H1 (cell line): ENCODE results near the gene KLRF1. TPM values are rescaled to one million over a fixed set of nuclear protein-coding genes. Genes with fewer than 3 reads are reported as not detected.
"Not testable (repeated sequence)": the region's sequence is repeated elsewhere in the genome, so short reads cannot be mapped to it uniquely, and the experiment has no call there.

Experiments used
- CTCF ChIA-PET: fragments of 300-600 bp; sonication (Branson Sonifier 250); formaldehyde crosslinking; loops from one replicate; lab custom pipeline; 2021; ENCODE audit not compliant: partially characterized antibody; lab: Charles Lee
- POLR2A ChIA-PET: fragments of 300-600 bp; sonication (Branson Sonifier 250); formaldehyde crosslinking; loops from one replicate; lab custom pipeline; 2021; ENCODE audit warnings: inconsistent platforms; ENCODE audit not compliant: partially characterized antibody; lab: Charles Lee
- DNase-seq, 2 experiments: peaks; one replicate each; pipeline versions ENCODE4 v3.0.0 to v3.0.0-alpha.2; 2010 to 2022; ENCODE audit warnings: low spot score in 2 of 2, low read depth in 1 of 2, mixed read lengths in 1 of 2
- FAIRE-seq: peaks from 2 replicates; lab custom pipeline; 2011; peaks lifted over from hg19 to GRCh38; lab: Jason Lieb, UNC
- H2AFZ ChIP-seq: 2 replicates; pipeline ENCODE4 v1.8.1; 2012; ENCODE audit warnings: low read length, inconsistent platforms
- H2AK5ac ChIP-seq: 2 replicates; pipeline ENCODE4 v1.6.1; 2013; ENCODE audit warnings: low read depth, low read length
- H2BK120ac ChIP-seq: replicated peaks from 2 replicates; pipeline ENCODE3; 2013; ENCODE audit warnings: low read depth, low read length, inconsistent platforms
- H2BK12ac ChIP-seq: 2 replicates; pipeline ENCODE4 v1.6.1; 2013; ENCODE audit warnings: low read depth, low read length
- H2BK15ac ChIP-seq: 2 replicates; pipeline ENCODE4 v1.6.1; 2013; ENCODE audit warnings: low read length
- H2BK20ac ChIP-seq: 2 replicates; pipeline ENCODE4 v1.6.1; 2013; ENCODE audit warnings: low read length
- H2BK5ac ChIP-seq: 2 replicates; pipeline ENCODE4 v1.6.1; 2013; ENCODE audit warnings: low read depth, low read length
- H3K14ac ChIP-seq: 2 replicates; pipeline ENCODE4 v1.6.1; 2013; ENCODE audit warnings: inconsistent platforms; ENCODE audit not compliant: insufficient read length
- H3K18ac ChIP-seq: 2 replicates; pipeline ENCODE4 v1.6.1; 2013; ENCODE audit warnings: low read length; ENCODE audit errors: extremely low read depth
- H3K23ac ChIP-seq: 2 replicates; pipeline ENCODE4 v1.6.1; 2013; ENCODE audit warnings: inconsistent platforms; ENCODE audit not compliant: insufficient read length
- H3K23me2 ChIP-seq: 2 replicates; pipeline ENCODE4 v1.6.1; 2013; ENCODE audit warnings: low read depth, low read length
- H3K27ac ChIP-seq: 2 replicates; pipeline ENCODE4 v1.6.1; 2011; ENCODE audit warnings: low read depth, low read length, inconsistent platforms
- H3K27me3 ChIP-seq, 4 experiments: replicated peaks in 1 of 4; 1 replicate in 1 of 4; 2 replicates in 3 of 4; pipeline versions ENCODE4 v1.6.1 to v1.8.1; 2011 to 2013; ENCODE audit warnings: low read length in 3 of 4, mild to moderate bottlenecking in 3 of 4, inconsistent platforms in 2 of 4, mixed read lengths in 2 of 4, moderate library complexity in 1 of 4; ENCODE audit not compliant: control insufficient read depth in 3 of 4, insufficient read depth in 3 of 4; ENCODE audit errors: extremely low read depth in 1 of 4
- H3K36me3 ChIP-seq, 4 experiments: 2 replicates each; pipeline versions ENCODE4 v1.6.1 to v1.8.1; 2011 to 2013; ENCODE audit warnings: mild to moderate bottlenecking in 4 of 4, low read length in 3 of 4, moderate library complexity in 2 of 4, control low read depth in 1 of 4, inconsistent platforms in 1 of 4; ENCODE audit not compliant: insufficient read depth in 4 of 4, control insufficient read depth in 2 of 4
- H3K4ac ChIP-seq: replicated peaks from 2 replicates; pipeline ENCODE3; 2013; ENCODE audit warnings: low read length, low read depth, mixed read lengths, inconsistent platforms; ENCODE audit not compliant: insufficient read length
- H3K4me1 ChIP-seq, 4 experiments: replicated peaks in 1 of 4; 1 replicate in 1 of 4; 2 replicates in 3 of 4; pipeline versions ENCODE4 v1.6.1 to v1.8.1; 2011 to 2013; ENCODE audit warnings: low read length in 3 of 4, inconsistent platforms in 2 of 4, mixed read lengths in 1 of 4; ENCODE audit not compliant: insufficient read depth in 4 of 4, control insufficient read depth in 3 of 4
- H3K4me2 ChIP-seq, 2 experiments: 2 replicates each; pipeline versions ENCODE4 v1.6.1 to v1.8.1; 2011 to 2013; ENCODE audit warnings: low read depth in 2 of 2, low read length in 2 of 2, control low read depth in 1 of 2, inconsistent platforms in 1 of 2, mild to moderate bottlenecking in 1 of 2; ENCODE audit not compliant: insufficient read depth in 1 of 2
- H3K4me3 ChIP-seq, 4 experiments: fragments of 200-600, 300-600 bp in 1 of 4; sonication (generic), shearing (Covaris generic), sonication (Bioruptor Twin) in 1 of 4; 2 replicates each; pipeline versions ENCODE4 v1.5.1 to v1.8.1; 2011 to 2016; ENCODE audit warnings: low read length in 4 of 4, low read depth in 3 of 4, control low read depth in 2 of 4, inconsistent platforms in 2 of 4, mild to moderate bottlenecking in 2 of 4, mixed read lengths in 1 of 4, moderate library complexity in 1 of 4; ENCODE audit not compliant: insufficient read depth in 2 of 4; ENCODE audit errors: extremely low read depth in 1 of 4
- H3K56ac ChIP-seq: replicated peaks from 2 replicates; pipeline ENCODE3; 2013; ENCODE audit warnings: low read depth, mild to moderate bottlenecking, mixed read lengths, low read length, inconsistent platforms; ENCODE audit not compliant: insufficient read length
- H3K79me1 ChIP-seq: 2 replicates; pipeline ENCODE4 v1.6.1; 2013; ENCODE audit warnings: low read depth, low read length, control low read depth
- H3K79me2 ChIP-seq, 2 experiments: 2 replicates each; pipeline versions ENCODE4 v1.6.1 to v1.8.1; 2012 to 2013; ENCODE audit warnings: low read length in 2 of 2, mild to moderate bottlenecking in 2 of 2, inconsistent platforms in 1 of 2; ENCODE audit not compliant: insufficient read depth in 2 of 2, control insufficient read depth in 1 of 2
- H3K9ac ChIP-seq, 4 experiments: replicated peaks in 1 of 4; 1 replicate in 1 of 4; 2 replicates in 3 of 4; pipeline versions ENCODE4 v1.6.1 to v1.8.1; 2011 to 2013; ENCODE audit warnings: low read depth in 3 of 4, low read length in 3 of 4, control low read depth in 2 of 4, mild to moderate bottlenecking in 2 of 4, moderate library complexity in 2 of 4, inconsistent platforms in 1 of 4; ENCODE audit errors: extremely low read depth in 1 of 4
- H3K9me3 ChIP-seq, 2 experiments: 2 replicates each; pipeline versions ENCODE4 v1.6.1 to v1.8.1; 2012 to 2013; ENCODE audit warnings: mild to moderate bottlenecking in 2 of 2, moderate library complexity in 2 of 2, control low read depth in 1 of 2, inconsistent platforms in 1 of 2, low read depth in 1 of 2, low read length in 1 of 2, mixed read lengths in 1 of 2; ENCODE audit not compliant: insufficient read depth in 2 of 2
- H4K20me1 ChIP-seq, 2 experiments: replicated peaks in 1 of 2; 2 replicates each; pipeline versions ENCODE3 to v1.8.1; 2011 to 2013; ENCODE audit warnings: inconsistent platforms in 2 of 2, low read length in 2 of 2, mild to moderate bottlenecking in 1 of 2; ENCODE audit not compliant: insufficient read depth in 2 of 2, control insufficient read depth in 1 of 2
- H4K5ac ChIP-seq: 2 replicates; pipeline ENCODE4 v1.6.1; 2013; ENCODE audit warnings: low read length, low read depth, mixed read lengths, inconsistent platforms; ENCODE audit not compliant: insufficient read length
- H4K8ac ChIP-seq: 2 replicates; pipeline ENCODE4 v1.8.0; 2013; ENCODE audit warnings: mild to moderate bottlenecking, moderate library complexity, low read length, inconsistent platforms; ENCODE audit not compliant: insufficient read depth; ENCODE audit errors: extremely low read depth
- H4K91ac ChIP-seq: replicated peaks from 2 replicates; pipeline ENCODE3; 2013; ENCODE audit warnings: low read length, mixed read lengths, inconsistent platforms; ENCODE audit not compliant: insufficient read length
- ATF2 ChIP-seq: IDR thresholded peaks from 2 replicates; pipeline ENCODE4 v1.6.1; 2012; ENCODE audit warnings: low read length, inconsistent platforms
- KDM1A ChIP-seq: fragments of 200-600, 300-600 bp; sonication (generic); IDR thresholded peaks from 2 replicates; pipeline ENCODE4 v1.7.1; 2016; ENCODE audit warnings: mild to moderate bottlenecking, low read length, borderline replicate concordance
- WGBS, 2 experiments: shearing (Covaris generic) in 1 of 2; methylation state at CpG; one replicate each; pipeline versions ENCODE4 v1.1.6 to v1.1.7; 2013 to 2015; ENCODE audit warnings: low lambda C conversion rate in 2 of 2, mixed read lengths in 2 of 2, inconsistent platforms in 1 of 2, low coverage in 1 of 2, missing lambda C conversion rate in 1 of 2; ENCODE audit not compliant: insufficient replicate concordance in 2 of 2, insufficient coverage in 1 of 2, insufficient read length in 1 of 2; ENCODE audit errors: extremely low coverage in 1 of 2, missing lambda C conversion rate in 1 of 2; 5-methylcytosine and 5-hydroxymethylcytosine counted together
- polyA plus RNA-seq, 7 experiments: library from polyadenylated mRNA; depleted of rRNA in 3 of 7; stranded (reverse) in 5 of 7; unstranded in 2 of 7; fragments of >200 nt in 5 of 7; fragments of 200-250 nt in 2 of 7; gene quantifications; 1 replicate in 5 of 7; 2 replicates in 1 of 7; 4 replicates in 1 of 7; pipeline versions ENCODE4 v1.2.1 to v1.2.3, GENCODE V29; 2011 to 2013; ENCODE audit warnings: missing spikeins in 2 of 7, mixed read lengths in 2 of 7
- total RNA-seq: library from RNA; stranded (reverse); fragmentation: NEBNext Ultra II Directional; extraction: Animal tissue kit (Norgen Biotek cat#: 25700); gene quantifications from 2 replicates; pipeline ENCODE4 v1.2.1, GENCODE V29; 2021

Gene KLRF1
- total and polyA plus RNA-seq, 2 of the 8 experiments (the other 6 are each of a cell fraction or from before 2014, with no cell fraction given): not detected

GRCh38 chr12:9872742-9873141 is 45.5 kb downstream of the KLRF1 start (continued):
- TF ChIP-seq KDM1A: no peak
- no peak for TF ChIP-seq ATF2

- H2AFZ ChIP-seq, H3K9me3 ChIP-seq, H3K79me2 ChIP-seq, H3K14ac ChIP-seq, H3K9ac ChIP-seq, H3K4me2 ChIP-seq, H3K27me3 ChIP-seq, DNase-seq, H3K18ac ChIP-seq, H3K23ac ChIP-seq, H3K36me3 ChIP-seq, POLR2A ChIA-PET, H3K79me1 ChIP-seq, H4K91ac ChIP-seq, H2AK5ac ChIP-seq, H3K4me1 ChIP-seq, H2BK120ac ChIP-seq, H3K23me2 ChIP-seq, FAIRE-seq, H3K27ac ChIP-seq, H2BK20ac ChIP-seq, H3K4me3 ChIP-seq, H4K5ac ChIP-seq, H4K8ac ChIP-seq, H2BK5ac ChIP-seq, H4K20me1 ChIP-seq, H2BK12ac ChIP-seq, H3K56ac ChIP-seq, H3K4ac ChIP-seq, H2BK15ac ChIP-seq: not testable (repeated sequence)
- CTCF ChIA-PET: interaction anchor here (1.0 to 1.4 kb wide), 2 partner anchors 125 to 129 kb away, joined by 4 read pairs; no protein-coding TSS in a partner anchor
- WGBS, 2 experiments: 100% methylated on average over 4 of the region's 26 CpGs; no CpG with 5 or more reads in 1 of the 2 experiments
Measured at GRCh38 chr12:9876120-9876519, 48.8 kb downstream of the KLRF1 start.
